Measurements from ENCODE around the gene GRIK2.

DNA sequence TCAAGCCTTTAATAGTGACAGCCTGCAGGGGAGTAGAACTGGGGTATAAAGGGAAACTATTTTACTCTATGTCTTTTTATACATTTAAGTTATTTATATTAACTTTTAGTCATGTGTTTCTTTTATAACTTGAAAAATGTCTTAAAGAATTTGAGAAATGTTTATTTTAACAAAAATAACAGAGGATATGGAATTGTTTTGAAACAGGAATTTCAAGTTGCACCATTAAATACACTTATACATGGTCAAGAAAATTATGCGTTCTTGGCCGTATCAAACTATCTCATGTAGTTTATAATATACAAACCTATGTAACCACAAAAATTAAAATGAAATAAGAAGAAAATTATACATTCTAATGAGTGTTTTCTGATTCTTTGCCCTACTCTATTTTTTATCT is 282.7 kb downstream of the GRIK2 start:
- TF ChIP-seq, protein P1, sequence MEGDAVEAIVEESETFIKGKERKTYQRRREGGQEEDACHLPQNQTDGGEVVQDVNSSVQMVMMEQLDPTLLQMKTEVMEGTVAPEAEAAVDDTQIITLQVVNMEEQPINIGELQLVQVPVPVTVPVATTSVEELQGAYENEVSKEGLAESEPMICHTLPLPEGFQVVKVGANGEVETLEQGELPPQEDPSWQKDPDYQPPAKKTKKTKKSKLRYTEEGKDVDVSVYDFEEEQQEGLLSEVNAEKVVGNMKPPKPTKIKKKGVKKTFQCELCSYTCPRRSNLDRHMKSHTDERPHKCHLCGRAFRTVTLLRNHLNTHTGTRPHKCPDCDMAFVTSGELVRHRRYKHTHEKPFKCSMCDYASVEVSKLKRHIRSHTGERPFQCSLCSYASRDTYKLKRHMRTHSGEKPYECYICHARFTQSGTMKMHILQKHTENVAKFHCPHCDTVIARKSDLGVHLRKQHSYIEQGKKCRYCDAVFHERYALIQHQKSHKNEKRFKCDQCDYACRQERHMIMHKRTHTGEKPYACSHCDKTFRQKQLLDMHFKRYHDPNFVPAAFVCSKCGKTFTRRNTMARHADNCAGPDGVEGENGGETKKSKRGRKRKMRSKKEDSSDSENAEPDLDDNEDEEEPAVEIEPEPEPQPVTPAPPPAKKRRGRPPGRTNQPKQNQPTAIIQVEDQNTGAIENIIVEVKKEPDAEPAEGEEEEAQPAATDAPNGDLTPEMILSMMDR (conservative IDR thresholded peaks at IDR 0.05 in 1 of 2, IDR thresholded peaks at IDR 0.05 in 1 of 2; ENCODE audit: extremely low read depth in 1 of 2, insufficient read depth in 1 of 2, low read depth in 1 of 2, low read length in 2 of 2) = no peak
- no peak for TF ChIP-seq EZH2 (IDR thresholded peaks at IDR 0.05; ENCODE audit: borderline replicate concordance, low read length)

Measured in mammary epithelial cell (primary cell).